Measurements from ENCODE around the gene ATP8B4.
A peak's percentile ranks its signal among the peaks of the same experiment; 100 is the strongest.

The ATP8B4 gene

GRCh38 chr15:50071551-50072258, 47.3 kb downstream of the ATP8B4 start:
- no peak for TF ChIP-seq GATA1 (IDR thresholded peaks at IDR 0.05; ENCODE audit: low read depth, low read length)
- no peak for TF ChIP-seq POLR2A (IDR thresholded peaks at IDR 0.05; ENCODE audit: low read length)

GRCh38 chr15:50068016-50068415, 51.0 kb downstream of the ATP8B4 start:
- TF ChIP-seq POLR2A (IDR thresholded peaks at IDR 0.05; ENCODE audit: low read length) (no peak), GATA1 (IDR thresholded peaks at IDR 0.05; ENCODE audit: low read depth, low read length) (no peak)
- DNase-seq = no peak

More at GRCh38 chr15:50071551-50072258, 47.3 kb downstream of the ATP8B4 start:
- DNase-seq = no peak

- TF ChIP-seq GATA1 (IDR thresholded peaks at IDR 0.05; ENCODE audit: low read depth, low read length) (no peak), POLR2A (IDR thresholded peaks at IDR 0.05; ENCODE audit: low read length) (no peak)
- no peak for DNase-seq
Measured at GRCh38 chr15:50067254-50067653, 51.8 kb downstream of the ATP8B4 start.

- no peak for DNase-seq
- TF ChIP-seq GATA1 (IDR thresholded peaks at IDR 0.05; ENCODE audit: low read depth, low read length) (no peak), POLR2A (IDR thresholded peaks at IDR 0.05; ENCODE audit: low read length) (no peak)
Measured at GRCh38 chr15:50066666-50067065, 52.4 kb downstream of the ATP8B4 start.

GRCh38 chr15:50066202-50066601, 52.8 kb downstream of the ATP8B4 start:
- TF ChIP-seq GATA1 (IDR thresholded peaks at IDR 0.05; ENCODE audit: low read depth, low read length) (no peak), POLR2A (IDR thresholded peaks at IDR 0.05; ENCODE audit: low read length) (no peak)
- DNase-seq = peak in 1 of 2 experiments; percentile 15

GRCh38 chr15:50065279-50065678, 53.8 kb downstream of the ATP8B4 start:
- TF ChIP-seq POLR2A (IDR thresholded peaks at IDR 0.05; ENCODE audit: low read length) (no peak), GATA1 (IDR thresholded peaks at IDR 0.05; ENCODE audit: low read depth, low read length) (no peak)
- DNase-seq = no peak

GRCh38 chr15:50064673-50065072, 54.4 kb downstream of the ATP8B4 start:
- no peak for DNase-seq
- no peak for TF ChIP-seq GATA1 (IDR thresholded peaks at IDR 0.05; ENCODE audit: low read depth, low read length)
- TF ChIP-seq POLR2A (IDR thresholded peaks at IDR 0.05; ENCODE audit: low read length) = no peak

GRCh38 chr15:50063226-50063625, 55.8 kb downstream of the ATP8B4 start:
- no peak for TF ChIP-seq GATA1 (IDR thresholded peaks at IDR 0.05; ENCODE audit: low read depth, low read length)
- TF ChIP-seq POLR2A (IDR thresholded peaks at IDR 0.05; ENCODE audit: low read length) = no peak

GRCh38 chr15:50061503-50061902, 57.5 kb downstream of the ATP8B4 start:
- no peak for DNase-seq
- TF ChIP-seq POLR2A (IDR thresholded peaks at IDR 0.05; ENCODE audit: low read length) (no peak), GATA1 (IDR thresholded peaks at IDR 0.05; ENCODE audit: low read depth, low read length) (no peak)

More at GRCh38 chr15:50063226-50063625, 55.8 kb downstream of the ATP8B4 start:
- no peak for DNase-seq

- TF ChIP-seq POLR2A (IDR thresholded peaks at IDR 0.05; ENCODE audit: low read length) (no peak), GATA1 (IDR thresholded peaks at IDR 0.05; ENCODE audit: low read depth, low read length) (no peak)
- DNase-seq = no peak
Measured at GRCh38 chr15:50059883-50060282, 59.1 kb downstream of the ATP8B4 start.

- DNase-seq = no peak
- TF ChIP-seq GATA1 (IDR thresholded peaks at IDR 0.05; ENCODE audit: low read depth, low read length) (no peak), POLR2A (IDR thresholded peaks at IDR 0.05; ENCODE audit: low read length) (no peak)
Measured at GRCh38 chr15:50059203-50059772, 59.7 kb downstream of the ATP8B4 start.

- DNase-seq = no peak
- TF ChIP-seq GATA1 (IDR thresholded peaks at IDR 0.05; ENCODE audit: low read depth, low read length) (no peak), POLR2A (IDR thresholded peaks at IDR 0.05; ENCODE audit: low read length) (no peak)
Measured at GRCh38 chr15:50057905-50058639, 61.0 kb downstream of the ATP8B4 start.

- DNase-seq = no peak
- TF ChIP-seq GATA1 (IDR thresholded peaks at IDR 0.05; ENCODE audit: low read depth, low read length) = no peak
- TF ChIP-seq POLR2A (IDR thresholded peaks at IDR 0.05; ENCODE audit: low read length) = no peak
Measured at GRCh38 chr15:50057196-50057595, 61.8 kb downstream of the ATP8B4 start.

- DNase-seq = peak; percentile 53 to 78
- no peak for TF ChIP-seq POLR2A (IDR thresholded peaks at IDR 0.05; ENCODE audit: low read length)
- no peak for TF ChIP-seq GATA1 (IDR thresholded peaks at IDR 0.05; ENCODE audit: low read depth, low read length)
Measured at GRCh38 chr15:50055750-50056157, 63.3 kb downstream of the ATP8B4 start.

All from erythroblast (primary cell).